Measurements from ENCODE around the gene TSSK6. TPM values are rescaled to one million over a fixed set of nuclear protein-coding genes. Genes with fewer than 3 reads are reported as not detected.
"Not testable (repeated sequence)": the region's sequence is repeated elsewhere in the genome, so short reads cannot be mapped to it uniquely, and the experiment has no call there.

TSSK6 gene
- total RNA-seq, 6 experiments from 2014 or later = 0.61 to 1.3 (median 0.92) TPM

DNA sequence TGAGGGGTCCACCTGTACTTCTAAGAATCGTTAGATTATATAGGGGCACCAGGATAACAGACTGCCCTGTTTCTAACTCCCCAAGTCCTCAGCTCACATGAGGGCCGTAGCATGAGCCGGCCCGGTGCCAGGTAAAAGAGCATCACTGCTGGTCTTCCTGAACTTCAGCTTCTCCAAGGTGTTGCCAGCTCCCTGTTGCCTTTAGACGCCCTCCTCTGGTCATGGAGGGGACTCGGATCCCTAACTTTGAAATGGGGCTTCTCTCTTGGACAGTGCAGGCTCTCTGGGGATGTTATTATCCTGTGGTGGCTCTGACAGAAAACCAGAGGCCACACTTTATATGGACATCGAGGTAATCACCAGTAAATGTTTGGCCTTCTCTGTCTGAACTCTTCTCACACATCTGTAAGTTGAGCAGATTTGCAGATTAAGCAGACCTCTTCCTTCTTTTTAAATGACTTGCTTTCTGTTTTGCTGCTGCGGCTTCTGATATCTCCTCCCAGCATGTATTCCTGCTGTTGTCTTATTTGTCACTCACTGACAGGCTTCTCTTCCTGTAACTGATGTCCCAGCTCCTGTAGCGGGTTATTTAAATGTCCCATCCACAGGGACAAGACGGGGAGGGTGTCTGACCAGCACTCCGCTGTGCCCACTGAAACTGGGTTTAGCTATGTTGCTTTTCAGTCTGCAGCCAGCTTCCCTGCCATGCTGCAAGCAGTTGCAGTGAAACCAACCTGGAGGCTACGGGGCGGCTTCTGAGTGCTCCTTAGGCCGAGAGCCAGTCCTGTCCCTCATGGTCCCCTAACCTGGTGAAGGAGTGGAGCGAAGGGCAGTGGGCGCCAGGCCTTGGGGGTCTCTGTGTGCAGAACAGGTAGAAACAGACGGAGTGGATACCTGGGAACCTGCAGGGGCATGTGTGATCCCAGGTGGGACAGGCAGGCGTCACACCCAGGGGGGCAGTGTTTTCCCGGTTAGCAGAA lies 39.2 kb downstream of the TSSK6 start:
- peak; percentile 24 for DNase-seq
- no peak overlapping the region for H3K27ac Mint-ChIP-seq

GRCh38 chr19:19475015-19475765 lies 40.2 kb downstream of the TSSK6 start:
- H3K4me1 Mint-ChIP-seq (ENCODE audit: low read depth) = peaks cover 24% of the 10 kb centered on the region
- H3K9me3 Mint-ChIP-seq = no peaks in the 10 kb centered on the region
- H3K36me3 Mint-ChIP-seq (ENCODE audit: low read depth) = peaks cover 5% of the 10 kb centered on the region
- H3K27ac Mint-ChIP-seq = no peak overlapping the region; the same call in 1 of the 2 replicates
- H3K27me3 Mint-ChIP-seq (ENCODE audit: insufficient read depth) = no peaks in the 10 kb centered on the region; the same call in 1 of the 2 replicates
- no peak overlapping the region for H3K4me3 Mint-ChIP-seq
- no peak for DNase-seq
- no peak for TF ChIP-seq CTCF (IDR thresholded peaks at IDR 0.05)

More for the DNA sequence above, 39.2 kb downstream of the TSSK6 start:
- Mint-ChIP-seq H3K27me3 (ENCODE audit: insufficient read depth) (peaks cover under 1% of the 10 kb centered on the region), H3K4me3 (no peak overlapping the region), H3K4me1 (ENCODE audit: low read depth) (peaks cover 24% of the 10 kb centered on the region), H3K36me3 (ENCODE audit: low read depth) (no peaks in the 10 kb centered on the region; the same call in 1 of the 2 replicates), H3K9me3 (no peaks in the 10 kb centered on the region)
- peak; percentile 62 for TF ChIP-seq CTCF (IDR thresholded peaks at IDR 0.05)

- Mint-ChIP-seq H3K4me1 (ENCODE audit: low read depth) (peaks cover 18% of the 10 kb centered on the region), H3K27ac (peak overlapping the region; percentile 9; the same call in 1 of the 2 replicates), H3K36me3 (ENCODE audit: low read depth) (peaks cover 24% of the 10 kb centered on the region), H3K9me3 (peaks cover 18% of the 10 kb centered on the region)
- H3K4me3 Mint-ChIP-seq; DNase-seq; H3K27me3 Mint-ChIP-seq (ENCODE audit: insufficient read depth): not testable (repeated sequence)
These were observed 43.2 kb downstream of the TSSK6 start for GRCh38 chr19:19472106-19472505.

GRCh38 chr19:19471682-19472081 lies 43.7 kb downstream of the TSSK6 start:
- Mint-ChIP-seq H3K4me1 (ENCODE audit: low read depth) (peaks cover 17% of the 10 kb centered on the region), H3K27me3 (ENCODE audit: insufficient read depth) (no peaks in the 10 kb centered on the region; the same call in none of the 2 replicates), H3K9me3 (peaks cover 22% of the 10 kb centered on the region), H3K4me3 (no peak overlapping the region), H3K27ac (no peak overlapping the region), H3K36me3 (ENCODE audit: low read depth) (peaks cover 28% of the 10 kb centered on the region)
- no peak for TF ChIP-seq CTCF (IDR thresholded peaks at IDR 0.05)
- no peak for DNase-seq

GRCh38 chr19:19470579-19470978 lies 44.8 kb downstream of the TSSK6 start:
- no peak for DNase-seq
- TF ChIP-seq CTCF (IDR thresholded peaks at IDR 0.05) = no peak
- Mint-ChIP-seq H3K27me3 (ENCODE audit: insufficient read depth) (no peaks in the 10 kb centered on the region; the same call in none of the 2 replicates), H3K27ac (no peak overlapping the region), H3K9me3 (peaks cover 28% of the 10 kb centered on the region), H3K4me3 (no peak overlapping the region), H3K4me1 (ENCODE audit: low read depth) (peaks cover 12% of the 10 kb centered on the region), H3K36me3 (ENCODE audit: low read depth) (peaks cover 39% of the 10 kb centered on the region)

Measured in HFFc6 (cell line).